Gastrocnemius medialis (tissue), 4 donors: ENCODE data around the gene ITPR2. TPM values are rescaled to one million over a fixed set of nuclear protein-coding genes. Genes with fewer than 3 reads are reported as not detected.

Experiments
- ATAC-seq, 2 donors: fragments of 150-250 bp; one replicate each; pipeline ENCODE4 v1.9.1; 2016
- DNase-seq, 2 donors: peaks; one replicate each; pipeline ENCODE4 v3.0.0-alpha.2; 2019
- H3K27ac ChIP-seq, 4 donors: fragments of 200-600 bp; sonication (generic); 1 replicate in 1 of 4; 2 replicates in 3 of 4; pipeline ENCODE4 v1.5.1; 2016 to 2018; ENCODE audit warnings: mild to moderate bottlenecking in 2 of 4, moderate library complexity in 1 of 4
- H3K27me3 ChIP-seq, 3 donors: fragments of 200-600 bp; sonication (generic) in 2 of 3; 1 replicate in 1 of 3; 2 replicates in 2 of 3; pipeline versions ENCODE4 v1.5.1 to v1.6.0; 2016 to 2019; ENCODE audit warnings: mild to moderate bottlenecking in 1 of 3, moderate library complexity in 1 of 3
- H3K36me3 ChIP-seq, 2 donors: fragments of 200-600 bp; sonication (generic) in 1 of 2; one replicate each; pipeline ENCODE4 v1.5.1; 2017 to 2018
- H3K4me1 ChIP-seq, 2 donors: fragments of 200-600 bp; sonication (generic) in 1 of 2; one replicate each; pipeline ENCODE4 v1.5.1; 2016 to 2017; ENCODE audit warnings: mild to moderate bottlenecking in 2 of 2
- H3K4me3 ChIP-seq, 4 donors: fragments of 200-600 bp; sonication (generic) in 3 of 4; 1 replicate in 1 of 4; 2 replicates in 3 of 4; pipeline ENCODE4 v1.5.1; 2016 to 2019; ENCODE audit warnings: mild to moderate bottlenecking in 2 of 4
- H3K9me3 ChIP-seq, 3 donors: fragments of 200-600 bp; sonication (generic) in 2 of 3; 1 replicate in 1 of 3; 2 replicates in 2 of 3; pipeline ENCODE4 v1.5.1; 2016 to 2019
- POLR2A ChIP-seq, 2 donors: fragments of 450-650 bp; IDR thresholded peaks; one replicate each; pipeline ENCODE4 v1.6.1; 2017; ENCODE audit warnings: antibody characterized with exemption in 2 of 2, mild to moderate bottlenecking in 2 of 2, moderate library complexity in 2 of 2
- in situ Hi-C, 4 donors: fragments of 200-750 bp; cut with MboI; loops; one replicate each; pipeline versions ENCODE4 v1.15.0 to v1.8.0; 2017; ENCODE audit warnings: low sequenced_read_pairs in 4 of 4
- intact Hi-C: fragments of 100-400 bp; cut with DNase I; formaldehyde crosslinking; loops from one replicate; pipeline ENCODE4 v1.15.1; 2023; ENCODE audit warnings: low total_unique reads
- total RNA-seq, 4 donors: library from RNA; depleted of rRNA; stranded (reverse); fragments of >200 nt; gene quantifications; one replicate each; pipeline versions ENCODE4 v1.1.0 to v1.2.3, GENCODE V29; 2016
- TF ChIP-seq, protein P1 (sequence below), 5 experiments: fragments of 450-650 bp in 3 of 5; fragments of 200-600 bp in 2 of 5; sonication (generic) in 2 of 5; IDR thresholded peaks in 4 of 5; conservative IDR thresholded peaks in 1 of 5; 1 replicate in 4 of 5; 2 replicates in 1 of 5; pipeline ENCODE4 v1.5.1; 2016 to 2019; ENCODE audit warnings: antibody characterized with exemption in 5 of 5, mild to moderate bottlenecking in 3 of 5, moderate library complexity in 3 of 5

The ITPR2 gene
- total RNA-seq, 4 donors from 2014 or later: 3.8 to 23.8 (median 4.1) TPM

GRCh38 chr12:26704684-26705460 is 128.1 kb downstream of the ITPR2 start:
- Histone ChIP-seq H3K4me3 (no peak overlapping the region), H3K36me3 (no peaks in the 10 kb centered on the region), H3K9me3 (no peaks in the 10 kb centered on the region), H3K27ac (no peak overlapping the region), H3K27me3 (no peaks in the 10 kb centered on the region), H3K4me1 (no peaks in the 10 kb centered on the region)
- TF ChIP-seq, protein P1, sequence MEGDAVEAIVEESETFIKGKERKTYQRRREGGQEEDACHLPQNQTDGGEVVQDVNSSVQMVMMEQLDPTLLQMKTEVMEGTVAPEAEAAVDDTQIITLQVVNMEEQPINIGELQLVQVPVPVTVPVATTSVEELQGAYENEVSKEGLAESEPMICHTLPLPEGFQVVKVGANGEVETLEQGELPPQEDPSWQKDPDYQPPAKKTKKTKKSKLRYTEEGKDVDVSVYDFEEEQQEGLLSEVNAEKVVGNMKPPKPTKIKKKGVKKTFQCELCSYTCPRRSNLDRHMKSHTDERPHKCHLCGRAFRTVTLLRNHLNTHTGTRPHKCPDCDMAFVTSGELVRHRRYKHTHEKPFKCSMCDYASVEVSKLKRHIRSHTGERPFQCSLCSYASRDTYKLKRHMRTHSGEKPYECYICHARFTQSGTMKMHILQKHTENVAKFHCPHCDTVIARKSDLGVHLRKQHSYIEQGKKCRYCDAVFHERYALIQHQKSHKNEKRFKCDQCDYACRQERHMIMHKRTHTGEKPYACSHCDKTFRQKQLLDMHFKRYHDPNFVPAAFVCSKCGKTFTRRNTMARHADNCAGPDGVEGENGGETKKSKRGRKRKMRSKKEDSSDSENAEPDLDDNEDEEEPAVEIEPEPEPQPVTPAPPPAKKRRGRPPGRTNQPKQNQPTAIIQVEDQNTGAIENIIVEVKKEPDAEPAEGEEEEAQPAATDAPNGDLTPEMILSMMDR (IDR thresholded peaks at IDR 0.05 in 4 of 5, conservative IDR thresholded peaks at IDR 0.05 in 1 of 5): no peak
- TF ChIP-seq POLR2A (IDR thresholded peaks at IDR 0.05): no peak
- DNase-seq: no peak
- intact Hi-C loops (loop anchor here (5.0 kb wide), 1 partner anchor 608 kb away; no protein-coding TSS in a partner anchor), in situ Hi-C loops (no loop called here)
- no peak for ATAC-seq

DNA sequence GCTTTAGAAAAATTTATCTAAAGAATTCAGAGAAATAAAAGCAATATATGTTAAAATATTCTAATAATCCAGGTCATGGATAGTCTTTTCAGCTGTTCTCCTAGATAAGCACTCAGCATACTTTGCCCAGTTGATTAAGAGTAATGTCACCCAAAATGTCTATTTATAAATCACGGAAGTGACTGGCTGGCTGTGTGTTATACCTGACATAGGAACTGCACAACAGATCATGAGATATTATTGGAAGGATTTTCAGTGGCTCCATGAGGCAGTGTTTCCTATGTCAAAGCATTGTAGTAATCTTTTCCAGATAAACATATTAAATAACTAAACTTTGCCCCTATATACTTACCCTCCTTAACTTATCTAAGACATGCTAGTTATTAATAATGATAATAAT is 128.8 kb downstream of the ITPR2 start:
- DNase-seq (no peak), ATAC-seq (no peak)
- Histone ChIP-seq H3K4me3 (no peak overlapping the region), H3K27me3 (no peaks in the 10 kb centered on the region), H3K4me1 (no peaks in the 10 kb centered on the region), H3K9me3 (no peaks in the 10 kb centered on the region), H3K27ac (no peak overlapping the region), H3K36me3 (no peaks in the 10 kb centered on the region)
- in situ Hi-C loops (no loop called here), intact Hi-C loops (loop anchor here (5.0 kb wide), 1 partner anchor 607 kb away; no protein-coding TSS in a partner anchor)
- TF ChIP-seq, protein P1 (IDR thresholded peaks at IDR 0.05 in 4 of 5, conservative IDR thresholded peaks at IDR 0.05 in 1 of 5): no peak
- no peak for TF ChIP-seq POLR2A (IDR thresholded peaks at IDR 0.05)

DNA sequence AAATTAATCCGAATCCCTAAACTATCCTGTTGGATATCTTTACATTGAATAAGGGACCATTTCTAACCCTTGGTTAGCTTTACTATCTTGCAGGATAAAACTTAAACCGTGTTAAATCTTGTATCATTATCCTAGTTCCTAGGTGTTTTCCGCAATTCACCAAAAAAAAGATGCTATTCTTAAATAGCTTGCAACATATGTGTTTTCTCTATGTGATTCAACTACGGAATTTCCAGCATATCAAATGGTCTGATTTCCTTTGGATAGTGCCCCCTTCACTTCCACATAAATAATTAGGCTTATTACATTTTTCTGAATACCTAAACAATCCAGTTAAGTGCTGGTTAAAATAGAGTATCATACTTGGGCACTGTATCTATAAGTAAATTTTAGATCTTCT is 130.3 kb downstream of the ITPR2 start:
- Histone ChIP-seq H3K27me3 (no peaks in the 10 kb centered on the region), H3K36me3 (no peaks in the 10 kb centered on the region), H3K4me3 (no peak overlapping the region), H3K27ac (no peak overlapping the region), H3K4me1 (no peaks in the 10 kb centered on the region), H3K9me3 (no peaks in the 10 kb centered on the region)
- ATAC-seq: no peak
- TF ChIP-seq POLR2A (IDR thresholded peaks at IDR 0.05): no peak
- TF ChIP-seq, protein P1 (IDR thresholded peaks at IDR 0.05 in 4 of 5, conservative IDR thresholded peaks at IDR 0.05 in 1 of 5): no peak
- in situ Hi-C loops: no loop called here
- DNase-seq: no peak
- intact Hi-C loops: loop anchor here (5.0 kb wide), 1 partner anchor 605 kb away; no protein-coding TSS in a partner anchor

DNA sequence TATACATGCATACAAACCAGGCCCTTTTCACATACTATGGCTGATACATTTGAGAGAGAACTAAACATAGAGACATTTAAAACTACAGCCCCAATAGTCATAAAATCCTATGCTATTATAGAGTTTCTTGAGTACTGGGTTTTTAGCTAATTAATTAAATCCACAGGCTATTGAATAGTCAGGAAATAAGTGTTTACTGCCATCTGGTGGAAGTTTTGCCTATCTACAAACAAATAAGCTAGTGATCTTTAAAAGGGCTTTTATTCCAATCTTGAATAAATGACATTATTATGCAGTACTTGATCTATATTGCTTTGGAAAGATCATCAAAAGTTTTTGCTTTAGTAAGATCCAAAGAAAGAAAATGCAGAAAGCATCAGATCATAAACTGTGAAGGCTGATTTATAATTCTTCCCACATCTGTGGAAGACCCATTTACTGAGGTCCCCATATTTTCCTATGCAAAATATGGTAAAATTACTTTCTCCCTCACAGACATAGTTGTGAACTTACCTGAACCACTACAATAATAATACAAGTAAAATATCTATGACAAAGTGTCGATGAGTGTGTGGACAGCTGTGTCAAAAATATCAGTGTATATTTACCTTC is 131.3 kb downstream of the ITPR2 start:
- ATAC-seq: no peak
- DNase-seq: no peak
- no peaks in the 10 kb centered on the region for H3K27me3 ChIP-seq
- intact Hi-C loops: loop anchor here (5.0 kb wide), 1 partner anchor 604 kb away; no protein-coding TSS in a partner anchor
- no peaks in the 10 kb centered on the region for H3K36me3 ChIP-seq
- no peak overlapping the region for H3K27ac ChIP-seq
- in situ Hi-C loops: no loop called here
- H3K9me3 ChIP-seq: no peaks in the 10 kb centered on the region
- H3K4me1 ChIP-seq: no peaks in the 10 kb centered on the region
- no peak for TF ChIP-seq POLR2A (IDR thresholded peaks at IDR 0.05)
- TF ChIP-seq, protein P1 (IDR thresholded peaks at IDR 0.05 in 4 of 5, conservative IDR thresholded peaks at IDR 0.05 in 1 of 5): peak in 4 of 5 experiments; percentile 27 to 58 (median 44)
- no peak overlapping the region for H3K4me3 ChIP-seq
